CD4-positive, alpha-beta T cell treated with Interferon gamma for 1 hour (primary cell): ENCODE results near the gene SLC18A3.

Source experiments
- DNase-seq: peaks from one replicate; pipeline ENCODE4 v3.0.0-alpha.2; 2020

Gene SLC18A3

DNA sequence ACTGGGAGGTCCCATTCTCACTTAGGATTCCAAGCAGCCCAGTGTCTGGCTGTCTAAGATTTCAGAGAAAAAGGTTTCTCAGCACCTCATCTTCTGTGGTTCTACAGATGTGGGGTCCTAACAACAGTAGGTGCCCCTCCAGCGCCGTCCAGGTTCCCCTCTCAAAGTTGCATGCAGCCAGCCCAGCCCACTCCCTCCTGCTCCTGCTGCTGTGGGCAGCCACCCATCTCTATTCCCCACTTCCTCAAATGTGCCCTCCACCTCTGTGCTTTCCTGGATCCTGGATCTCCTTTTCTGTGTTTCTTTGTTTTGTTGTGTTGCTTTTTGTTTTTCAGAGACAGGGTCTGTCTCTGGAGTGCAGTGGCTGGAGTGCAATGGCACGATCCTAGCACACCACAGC is 13.3 kb upstream of the SLC18A3 start:
- no peak for DNase-seq

DNA sequence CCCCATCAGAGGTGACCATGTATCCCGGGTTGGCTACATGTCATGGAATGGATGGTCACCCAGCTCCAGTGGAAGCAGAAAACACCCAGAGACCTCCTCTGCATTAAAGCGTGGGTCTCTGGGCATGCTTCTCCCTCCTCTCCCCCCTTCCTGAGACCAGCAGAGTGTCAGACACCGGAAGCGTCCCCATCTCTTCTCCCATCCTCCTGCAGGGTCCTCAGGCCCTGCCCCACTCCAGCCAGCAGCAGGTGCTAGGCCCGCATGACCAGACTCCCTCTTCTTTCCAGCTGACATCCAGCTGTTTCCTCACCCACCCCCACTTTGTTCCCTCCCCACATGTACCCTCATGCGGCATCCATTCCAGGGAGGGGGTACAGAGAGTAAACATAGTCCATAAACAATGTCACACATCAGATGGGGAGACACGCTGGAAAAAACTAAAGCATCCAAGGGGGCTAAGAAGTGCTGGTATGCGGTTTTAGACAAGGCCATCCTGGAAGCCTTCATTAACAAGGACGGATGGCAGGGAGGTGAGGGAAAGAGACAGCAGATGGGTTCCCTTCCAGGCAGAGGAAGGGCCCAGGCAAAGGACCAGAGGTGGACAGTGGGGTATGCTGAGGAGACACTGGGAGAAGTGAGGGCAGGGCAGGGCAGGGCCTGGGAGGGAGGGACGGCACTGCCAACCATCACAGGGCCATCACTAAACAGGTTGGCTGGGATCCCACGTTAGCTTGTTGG is 12.5 kb upstream of the SLC18A3 start:
- no peak for DNase-seq

- no peak for DNase-seq
Measured at GRCh38 chr10:49598164-49598856, 11.8 kb upstream of the SLC18A3 start.

GRCh38 chr10:49598986-49599385 is 11.1 kb upstream of the SLC18A3 start:
- DNase-seq = no peak

DNA sequence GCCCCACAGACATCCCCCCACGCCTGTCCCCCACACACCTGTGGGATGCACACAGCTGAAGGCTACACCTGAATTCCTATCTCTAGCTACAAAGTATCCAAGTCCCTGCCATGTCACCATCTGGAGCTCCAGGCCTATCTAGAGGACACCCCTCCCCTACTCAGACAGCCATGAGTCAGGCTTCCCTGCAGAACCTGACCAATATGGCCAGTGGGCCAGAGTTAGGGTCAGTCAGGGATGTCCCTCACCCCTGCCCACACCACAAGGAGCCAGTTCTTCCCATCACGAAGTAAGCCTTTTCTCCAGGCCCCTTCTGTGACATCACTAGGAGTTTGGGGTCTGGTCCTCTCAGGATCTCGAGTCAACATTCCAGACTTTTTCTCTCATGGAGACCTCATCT is 10.6 kb upstream of the SLC18A3 start:
- DNase-seq = no peak

- no peak for DNase-seq
Measured at GRCh38 chr10:49600046-49600445, 10.1 kb upstream of the SLC18A3 start.

GRCh38 chr10:49600781-49601400 is 9.2 kb upstream of the SLC18A3 start:
- DNase-seq = no peak

DNA sequence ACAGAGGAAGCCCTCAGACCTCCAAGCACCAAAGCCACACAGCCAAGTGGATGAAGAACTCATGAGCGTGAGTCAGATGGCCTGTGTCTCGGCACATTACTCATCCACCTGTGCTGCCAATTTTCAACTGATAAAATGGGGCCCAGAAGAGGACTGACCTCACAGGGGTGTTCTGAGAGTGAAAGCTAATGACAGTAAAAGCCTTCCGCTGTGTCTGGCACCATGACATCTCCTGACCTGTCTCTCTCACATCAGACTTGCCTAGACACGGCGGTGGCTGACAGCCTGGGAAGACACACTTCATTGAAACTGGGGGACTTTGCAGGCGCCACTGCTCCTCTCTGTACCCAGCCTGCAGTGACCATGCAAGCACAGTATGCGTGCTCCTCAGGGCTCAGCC is 8.3 kb upstream of the SLC18A3 start:
- no peak for DNase-seq

- no peak for DNase-seq
Measured at GRCh38 chr10:49602380-49603023, 7.6 kb upstream of the SLC18A3 start.

- DNase-seq = no peak
Measured at GRCh38 chr10:49605216-49605938, 4.7 kb upstream of the SLC18A3 start.

DNA sequence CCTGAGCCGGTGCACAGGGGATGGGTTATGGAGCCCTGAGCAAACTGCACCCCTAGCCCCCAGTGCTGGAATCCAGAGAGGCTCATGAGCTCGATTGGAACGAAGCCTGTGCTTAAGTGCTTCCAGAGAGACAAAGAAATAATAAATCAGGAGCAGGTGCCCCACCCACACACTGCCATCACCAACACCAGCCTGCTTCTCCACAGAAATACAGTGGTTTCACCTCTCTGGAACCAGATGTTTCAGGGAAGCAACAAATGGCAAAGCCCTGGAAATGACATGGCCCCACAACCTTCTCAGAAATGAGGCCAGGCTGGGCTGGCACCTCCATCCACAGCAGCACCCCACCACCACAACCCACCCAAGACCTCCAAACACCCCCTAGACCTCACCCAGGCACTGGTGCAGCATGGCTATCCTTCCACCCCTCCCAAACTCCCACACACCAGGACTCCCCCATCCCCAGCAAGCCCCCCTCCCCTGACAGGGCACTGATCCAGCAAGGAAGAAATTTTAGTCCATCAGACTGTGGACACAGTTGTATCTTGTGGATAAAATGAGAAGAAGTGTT is 4.1 kb upstream of the SLC18A3 start:
- no peak for DNase-seq

GRCh38 chr10:49606981-49607535 is 3.1 kb upstream of the SLC18A3 start:
- peak; percentile 40 for DNase-seq

DNA sequence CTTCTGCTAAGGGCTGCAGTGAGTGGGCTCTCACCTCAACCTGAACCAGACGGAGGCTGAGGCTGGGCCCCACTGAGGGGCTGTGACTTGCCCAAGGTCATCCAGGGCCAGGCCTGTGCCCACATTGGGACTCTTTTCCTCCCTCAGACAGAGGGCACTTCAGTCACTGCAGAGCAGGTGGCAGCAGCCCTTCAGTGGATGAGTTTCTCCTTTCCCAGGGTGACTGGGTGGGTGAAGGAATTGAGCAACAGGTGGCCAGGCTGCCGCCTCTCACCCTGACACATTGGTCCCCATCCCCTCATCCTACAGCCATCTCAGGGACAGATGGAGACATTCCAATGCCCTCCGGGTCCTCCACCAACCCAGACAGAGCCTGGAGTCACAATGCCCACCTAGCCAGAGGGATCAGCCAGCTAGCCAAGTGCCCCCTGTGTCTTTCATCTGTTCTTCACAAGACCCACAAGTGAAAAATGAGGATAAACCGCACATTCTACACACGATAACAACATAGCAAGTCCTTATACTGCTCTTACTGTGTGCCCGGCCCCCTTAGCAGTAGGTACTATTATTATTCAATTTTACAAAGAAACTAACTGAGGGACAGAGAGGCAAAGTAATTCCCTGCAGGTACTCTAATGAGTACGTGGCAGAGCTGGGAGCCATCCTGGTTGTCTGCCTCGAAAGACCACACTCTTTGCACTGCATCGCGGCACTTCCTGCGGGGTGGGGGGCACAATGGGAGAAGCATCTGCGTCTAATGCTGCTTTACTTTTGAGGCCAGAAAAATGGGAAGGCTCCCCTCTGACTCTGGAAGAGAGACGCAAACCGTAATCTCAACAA is 1.7 kb upstream of the SLC18A3 start:
- no peak for DNase-seq

DNA sequence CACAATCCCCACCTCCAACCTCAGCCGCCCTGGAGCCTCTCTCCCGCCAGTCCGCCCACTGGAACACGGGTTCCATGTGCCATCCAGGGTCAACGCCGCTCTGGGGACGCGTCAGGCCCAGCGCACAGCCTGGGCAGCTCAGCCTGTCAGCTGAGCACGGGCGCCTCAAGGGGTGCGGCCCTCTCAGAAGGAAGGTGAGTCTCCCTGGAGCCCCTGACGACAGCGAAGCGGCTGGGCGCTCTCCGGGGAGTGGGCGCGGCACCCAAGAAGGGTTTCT is 1.2 kb upstream of the SLC18A3 start:
- DNase-seq = no peak

GRCh38 chr10:49609283-49610113 is 612 bp upstream of the SLC18A3 start:
- no peak for DNase-seq

GRCh38 chr10:49610458-49611165 is 502 bp downstream of the SLC18A3 start:
- DNase-seq = no peak

GRCh38 chr10:49611166-49611815 is 1.2 kb downstream of the SLC18A3 start:
- DNase-seq = no peak

- no peak for DNase-seq
Measured at GRCh38 chr10:49611816-49612512, 1.9 kb downstream of the SLC18A3 start.
